ENCODE results near the gene DDX23.
A peak's percentile ranks its signal among the peaks of the same experiment; 100 is the strongest.

The DDX23 gene

DNA sequence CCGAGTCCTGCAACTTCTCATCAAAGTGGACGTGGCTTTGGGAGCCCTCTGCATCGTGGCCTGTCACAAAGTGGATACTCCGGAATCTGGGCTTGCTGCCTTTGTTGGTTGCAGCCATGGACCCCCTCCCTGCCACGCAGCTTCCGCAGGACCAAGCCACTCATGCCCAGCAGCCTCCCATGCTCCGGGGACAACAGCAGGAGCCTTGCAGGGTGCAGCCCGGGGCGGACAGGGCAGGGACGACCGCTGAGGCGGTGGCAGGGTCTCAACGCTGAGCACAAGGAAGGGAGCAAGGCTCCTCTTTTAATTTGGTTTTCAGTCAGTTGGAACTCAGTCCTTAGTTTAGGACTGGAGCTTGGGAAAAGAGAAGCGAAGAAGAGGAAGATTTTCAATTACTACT lies 51.0 kb downstream of the DDX23 start:
- no peak for DNase-seq (ENCODE audit: low read depth)
- TF ChIP-seq CTCF (IDR thresholded peaks at IDR 0.05; ENCODE audit: insufficient read depth, low read depth, low read length, missing control alignments), result no peak
- H3K4me3 ChIP-seq (ENCODE audit: low read depth, low read length), result no peak overlapping the region

- no peak for DNase-seq (ENCODE audit: low read depth)
- no peak overlapping the region for H3K4me3 ChIP-seq (ENCODE audit: low read depth, low read length)
- TF ChIP-seq CTCF (IDR thresholded peaks at IDR 0.05; ENCODE audit: insufficient read depth, low read depth, low read length, missing control alignments), result no peak
These were observed 51.5 kb downstream of the DDX23 start for GRCh38 chr12:48800457-48800856.

GRCh38 chr12:48796976-48797375 lies 55.0 kb downstream of the DDX23 start:
- DNase-seq (ENCODE audit: low read depth), result no peak
- no peak overlapping the region for H3K4me3 ChIP-seq (ENCODE audit: low read depth, low read length)
- no peak for TF ChIP-seq CTCF (IDR thresholded peaks at IDR 0.05; ENCODE audit: insufficient read depth, low read depth, low read length, missing control alignments)

DNA sequence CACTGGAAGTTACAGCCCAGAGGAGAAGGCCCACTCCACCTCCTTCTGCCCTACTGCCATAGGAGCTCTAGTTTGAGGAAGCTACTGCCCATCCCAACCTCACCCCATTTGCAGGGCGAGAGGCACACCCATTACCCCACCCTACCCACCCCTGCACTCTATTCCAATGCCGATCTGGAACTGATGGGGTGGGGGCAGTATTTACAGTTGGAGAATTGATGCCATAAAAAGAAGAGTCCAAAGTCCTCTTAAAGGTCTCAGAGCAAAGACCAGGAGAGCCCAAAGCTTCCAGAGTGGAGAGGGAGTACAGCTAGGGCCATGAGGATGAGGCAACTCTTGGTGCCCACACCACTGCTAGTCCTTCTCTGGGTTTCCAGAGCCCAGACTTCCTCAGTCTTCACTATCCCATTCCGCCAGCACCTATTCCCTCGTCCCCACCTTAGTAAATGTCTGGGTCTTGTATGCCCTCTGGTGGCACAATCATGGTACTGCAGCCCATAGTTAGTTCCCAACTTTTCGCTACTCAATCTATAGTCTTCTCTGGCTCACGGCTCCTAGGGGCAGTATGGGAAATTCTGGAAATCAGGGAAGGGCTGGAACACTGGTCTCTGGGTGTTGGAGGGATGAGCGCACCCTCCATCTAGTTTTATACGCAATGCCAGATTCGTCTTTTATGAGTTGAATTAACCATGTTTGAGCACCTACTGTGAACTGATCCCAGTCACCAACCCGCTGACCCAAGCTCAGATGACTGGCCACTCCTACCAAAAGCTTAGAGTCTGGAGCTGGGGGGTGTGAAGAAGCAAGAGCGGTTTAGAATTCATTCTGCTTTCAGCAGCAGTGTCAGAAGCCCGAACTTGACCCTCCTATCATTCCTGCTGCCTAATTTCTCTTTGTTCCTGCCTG lies 56.2 kb downstream of the DDX23 start:
- no peak overlapping the region for H3K4me3 ChIP-seq (ENCODE audit: low read depth, low read length)

DNA sequence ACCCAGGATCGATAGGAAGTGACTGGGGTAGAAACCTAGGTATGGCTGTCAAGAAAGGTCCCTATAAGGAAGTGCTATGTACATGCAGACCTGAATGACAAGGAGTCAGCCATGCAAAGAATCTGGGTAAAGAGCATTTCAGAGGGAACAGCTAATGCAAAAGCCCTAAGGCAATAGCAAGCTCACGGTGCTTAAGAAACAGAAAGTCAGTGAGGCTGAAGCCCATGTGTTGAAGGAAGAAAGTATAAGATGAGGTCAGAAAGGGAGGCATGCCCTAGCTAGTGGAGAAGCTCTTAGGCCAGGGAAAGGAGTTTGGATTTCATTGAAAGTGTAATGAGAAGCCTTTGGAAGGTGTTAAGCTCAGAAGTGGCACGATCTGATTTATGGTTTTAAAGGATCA lies 57.1 kb downstream of the DDX23 start:
- no peak for TF ChIP-seq CTCF (IDR thresholded peaks at IDR 0.05; ENCODE audit: insufficient read depth, low read depth, low read length, missing control alignments)
- DNase-seq (ENCODE audit: low read depth), result no peak

More for the DNA sequence above, 56.2 kb downstream of the DDX23 start:
- TF ChIP-seq CTCF (IDR thresholded peaks at IDR 0.05; ENCODE audit: insufficient read depth, low read depth, low read length, missing control alignments), result peak; percentile 95
- peak; percentile 64 for DNase-seq (ENCODE audit: low read depth)

DNA sequence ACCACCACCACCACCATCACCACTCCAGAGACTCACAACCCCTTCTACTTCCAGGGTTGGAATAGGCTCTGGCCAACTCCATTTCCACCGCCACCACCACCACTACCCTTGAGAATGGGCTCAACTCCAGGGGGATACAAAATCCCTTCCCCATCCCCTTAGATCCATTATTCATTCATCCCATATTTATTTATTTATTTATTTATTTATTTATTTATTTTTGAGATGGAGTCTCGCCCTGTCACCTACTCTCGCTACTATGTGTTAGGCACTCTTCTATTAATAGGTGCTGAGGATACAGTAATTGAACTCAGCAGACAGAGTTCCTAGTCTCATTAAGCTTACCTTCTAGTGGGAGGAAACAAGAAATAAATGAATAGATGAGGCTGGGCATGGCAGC lies 58.3 kb downstream of the DDX23 start:
- no peak overlapping the region for H3K4me3 ChIP-seq (ENCODE audit: low read depth, low read length)
- DNase-seq (ENCODE audit: low read depth), result no peak
- TF ChIP-seq CTCF (IDR thresholded peaks at IDR 0.05; ENCODE audit: insufficient read depth, low read depth, low read length, missing control alignments), result no peak

More for the DNA sequence above, 57.1 kb downstream of the DDX23 start:
- no peak overlapping the region for H3K4me3 ChIP-seq (ENCODE audit: low read depth, low read length)

Data from GM12865 (cell line).